Ascending aorta (tissue), 2 donors: Measurements from ENCODE around the gene SPIRE2. TPM values are rescaled to one million over a fixed set of nuclear protein-coding genes. Genes with fewer than 3 reads are reported as not detected.

ENCODE experiments used
- DNase-seq, 2 donors: peaks; one replicate each; pipeline ENCODE4 v3.0.0-alpha.2; 2019; ENCODE audit warnings: low spot score in 2 of 2
- H3K27ac ChIP-seq, 2 donors: fragments of 200-600 bp; sonication (generic); one replicate each; pipeline ENCODE4 v1.5.1; 2016 to 2017; ENCODE audit warnings: mild to moderate bottlenecking in 1 of 2
- H3K27me3 ChIP-seq: fragments of 200-600 bp; sonication (generic); one replicate; pipeline ENCODE4 v1.5.1; 2017
- H3K36me3 ChIP-seq, 2 donors: fragments of 200-600 bp; sonication (generic); one replicate each; pipeline ENCODE4 v1.5.1; 2016
- H3K4me1 ChIP-seq, 2 donors: fragments of 200-600 bp; sonication (generic); one replicate each; pipeline ENCODE4 v1.5.1; 2016 to 2017; ENCODE audit warnings: mild to moderate bottlenecking in 1 of 2
- H3K4me3 ChIP-seq, 2 donors: fragments of 200-600 bp; sonication (generic); one replicate each; pipeline ENCODE4 v1.5.1; 2016 to 2017; ENCODE audit warnings: mild to moderate bottlenecking in 1 of 2
- H3K9me3 ChIP-seq, 2 donors: fragments of 200-600 bp; sonication (generic); one replicate each; pipeline ENCODE4 v1.5.1; 2016
- intact Hi-C: fragments of 100-400 bp; cut with DNase I; formaldehyde crosslinking; loops from one replicate; pipeline ENCODE4 v1.15.1; 2023
- total RNA-seq: library from RNA; depleted of rRNA; stranded (reverse); fragments of >200 nt; gene quantifications from one replicate; pipeline ENCODE4 v1.1.0, GENCODE V29; 2016
- TF ChIP-seq, protein P1 (sequence below), 3 experiments: fragments of 200-600 bp in 2 of 3; fragments of 450-650 bp in 1 of 3; sonication (generic) in 2 of 3; IDR thresholded peaks; one replicate each; pipeline ENCODE4 v1.5.1; 2016 to 2019; ENCODE audit warnings: antibody characterized with exemption in 3 of 3, mild to moderate bottlenecking in 1 of 3, moderate library complexity in 1 of 3

SPIRE2 gene
- total RNA-seq, 1 donor from 2014 or later = not detected

DNA sequence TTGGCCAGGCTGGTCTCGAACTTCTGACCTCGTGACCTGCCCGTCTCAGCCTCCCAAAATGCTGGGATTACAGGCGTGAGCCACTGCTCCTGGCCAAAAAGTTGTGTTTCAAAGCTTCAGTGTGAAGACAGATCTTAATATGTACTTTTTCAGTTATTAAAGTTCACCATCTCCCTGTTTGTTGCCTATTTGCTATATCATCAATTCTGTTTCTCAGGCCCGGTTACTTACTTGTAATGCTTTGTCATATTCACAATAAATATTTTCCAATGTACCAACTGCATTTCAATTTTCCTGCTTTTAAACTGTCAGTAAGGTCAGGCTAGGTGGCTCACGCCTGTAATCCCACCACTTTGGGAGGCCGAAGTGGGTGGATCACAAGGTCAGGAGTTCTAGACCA is 34.3 kb upstream of the SPIRE2 start:
- H3K9me3 ChIP-seq = no peaks in the 10 kb centered on the region
- TF ChIP-seq, protein P1, sequence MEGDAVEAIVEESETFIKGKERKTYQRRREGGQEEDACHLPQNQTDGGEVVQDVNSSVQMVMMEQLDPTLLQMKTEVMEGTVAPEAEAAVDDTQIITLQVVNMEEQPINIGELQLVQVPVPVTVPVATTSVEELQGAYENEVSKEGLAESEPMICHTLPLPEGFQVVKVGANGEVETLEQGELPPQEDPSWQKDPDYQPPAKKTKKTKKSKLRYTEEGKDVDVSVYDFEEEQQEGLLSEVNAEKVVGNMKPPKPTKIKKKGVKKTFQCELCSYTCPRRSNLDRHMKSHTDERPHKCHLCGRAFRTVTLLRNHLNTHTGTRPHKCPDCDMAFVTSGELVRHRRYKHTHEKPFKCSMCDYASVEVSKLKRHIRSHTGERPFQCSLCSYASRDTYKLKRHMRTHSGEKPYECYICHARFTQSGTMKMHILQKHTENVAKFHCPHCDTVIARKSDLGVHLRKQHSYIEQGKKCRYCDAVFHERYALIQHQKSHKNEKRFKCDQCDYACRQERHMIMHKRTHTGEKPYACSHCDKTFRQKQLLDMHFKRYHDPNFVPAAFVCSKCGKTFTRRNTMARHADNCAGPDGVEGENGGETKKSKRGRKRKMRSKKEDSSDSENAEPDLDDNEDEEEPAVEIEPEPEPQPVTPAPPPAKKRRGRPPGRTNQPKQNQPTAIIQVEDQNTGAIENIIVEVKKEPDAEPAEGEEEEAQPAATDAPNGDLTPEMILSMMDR (IDR thresholded peaks at IDR 0.05) = no peak
- no peak overlapping the region for H3K4me3 ChIP-seq
- no peak for DNase-seq
- intact Hi-C loops = loop anchor here (1.0 kb wide), 1 partner anchor 88 kb away; no protein-coding TSS in a partner anchor
- H3K36me3 ChIP-seq = no peaks in the 10 kb centered on the region
- no peak overlapping the region for H3K27ac ChIP-seq
- H3K4me1 ChIP-seq = no peaks in the 10 kb centered on the region
- no peaks in the 10 kb centered on the region for H3K27me3 ChIP-seq

DNA sequence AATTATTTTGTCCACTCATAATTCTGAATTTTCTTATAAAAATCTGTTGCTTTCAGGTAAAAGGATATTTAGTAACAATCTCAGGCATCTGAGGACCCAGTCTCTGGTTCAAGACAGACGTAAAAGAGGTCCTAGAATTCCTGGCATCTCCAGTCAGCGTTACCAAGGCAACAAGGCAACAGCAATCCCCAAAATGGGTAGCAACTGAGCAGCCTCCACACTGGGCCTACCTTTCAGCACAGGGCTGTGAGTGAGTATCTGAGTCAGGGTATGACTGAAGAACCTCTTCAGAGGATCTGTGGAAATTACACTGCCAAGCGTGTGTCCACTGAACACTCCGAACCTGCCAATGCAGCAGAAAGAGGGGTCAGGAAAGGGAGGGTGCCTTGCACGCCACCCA is 32.6 kb upstream of the SPIRE2 start:
- no peaks in the 10 kb centered on the region for H3K36me3 ChIP-seq
- no peak overlapping the region for H3K27ac ChIP-seq
- no peak for DNase-seq
- no peaks in the 10 kb centered on the region for H3K27me3 ChIP-seq
- H3K4me3 ChIP-seq = no peak overlapping the region
- no peaks in the 10 kb centered on the region for H3K4me1 ChIP-seq
- intact Hi-C loops = no loop called here
- TF ChIP-seq, protein P1 (IDR thresholded peaks at IDR 0.05) = no peak
- H3K9me3 ChIP-seq = no peaks in the 10 kb centered on the region

DNA sequence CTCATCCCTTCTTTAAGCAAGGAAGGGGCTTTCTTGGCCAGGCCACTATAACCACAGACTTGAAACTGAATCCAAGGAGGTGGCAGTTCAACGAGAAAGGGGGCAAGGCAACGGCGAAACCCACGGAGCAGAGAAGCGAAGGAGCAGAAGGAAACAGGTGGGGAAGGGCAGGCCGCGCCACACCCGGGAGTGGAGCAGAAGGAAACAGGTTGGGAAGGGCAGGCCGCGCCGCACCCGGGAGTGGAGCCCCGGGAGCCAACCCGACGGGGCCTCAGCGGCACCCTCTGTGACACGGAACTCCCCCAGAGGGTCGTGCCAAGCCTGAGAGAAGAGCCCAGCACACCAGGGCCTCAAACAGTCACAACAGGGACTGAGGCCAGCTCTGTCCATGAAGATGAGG is 32.2 kb upstream of the SPIRE2 start:
- intact Hi-C loops = no loop called here
- Histone ChIP-seq H3K27me3 (no peaks in the 10 kb centered on the region), H3K36me3 (no peaks in the 10 kb centered on the region), H3K9me3 (no peaks in the 10 kb centered on the region), H3K4me1 (no peaks in the 10 kb centered on the region), H3K4me3 (no peak overlapping the region), H3K27ac (no peak overlapping the region)
- TF ChIP-seq, protein P1 (IDR thresholded peaks at IDR 0.05) = no peak
- no peak for DNase-seq

DNA sequence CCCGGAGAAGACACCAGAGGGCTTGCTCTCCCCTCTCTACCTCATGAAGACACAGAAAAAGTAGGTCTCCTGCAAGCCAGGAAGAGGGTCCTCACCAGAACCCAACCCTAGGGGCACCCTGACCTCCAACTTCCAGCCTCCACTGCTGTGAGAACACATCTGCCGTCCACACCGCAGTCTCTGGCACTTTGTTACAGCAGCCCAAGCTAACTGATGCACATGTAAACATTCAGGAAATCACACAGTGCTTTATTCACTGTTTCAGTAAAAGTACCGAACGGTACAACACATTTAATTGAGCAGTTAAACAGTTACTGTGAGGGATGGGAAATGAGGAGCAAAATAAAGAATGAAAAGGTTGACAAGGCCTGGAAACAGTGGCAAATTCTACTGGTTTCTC is 30.1 kb upstream of the SPIRE2 start:
- no peaks in the 10 kb centered on the region for H3K4me1 ChIP-seq
- no peaks in the 10 kb centered on the region for H3K36me3 ChIP-seq
- no peaks in the 10 kb centered on the region for H3K27me3 ChIP-seq
- TF ChIP-seq, protein P1 (IDR thresholded peaks at IDR 0.05) = no peak
- intact Hi-C loops = no loop called here
- no peak overlapping the region for H3K4me3 ChIP-seq
- H3K27ac ChIP-seq = no peak overlapping the region
- no peak for DNase-seq
- H3K9me3 ChIP-seq = no peaks in the 10 kb centered on the region

DNA sequence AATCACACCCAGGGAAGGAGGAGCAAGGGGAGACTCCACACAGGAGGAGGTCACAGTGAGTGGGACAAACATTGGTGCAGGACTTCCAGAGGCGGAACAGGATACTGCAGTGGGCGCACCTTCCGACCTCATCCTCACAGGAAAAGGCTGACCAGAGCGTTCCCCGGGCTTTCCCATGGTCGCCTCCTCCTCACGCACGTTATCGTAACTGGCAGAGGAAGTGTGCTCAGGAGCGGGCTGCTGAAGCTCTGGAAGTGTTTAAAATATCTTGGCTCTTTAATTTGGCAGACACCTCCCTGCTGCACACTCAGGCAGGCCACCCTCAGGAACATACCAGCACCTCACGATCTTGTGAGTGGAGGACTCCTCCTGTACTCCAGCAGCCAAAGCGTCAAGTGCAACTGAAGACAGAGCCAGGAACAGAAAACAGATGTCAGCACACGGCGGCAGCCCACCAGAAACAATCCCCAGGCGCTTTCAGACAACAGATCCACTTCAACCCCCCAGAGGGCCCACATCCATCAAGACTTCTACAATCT is 29.4 kb upstream of the SPIRE2 start:
- no peak overlapping the region for H3K27ac ChIP-seq
- TF ChIP-seq, protein P1 (IDR thresholded peaks at IDR 0.05) = no peak
- DNase-seq = no peak
- H3K4me3 ChIP-seq = no peak overlapping the region
- H3K27me3 ChIP-seq = no peaks in the 10 kb centered on the region
- no peaks in the 10 kb centered on the region for H3K9me3 ChIP-seq
- intact Hi-C loops = no loop called here
- H3K36me3 ChIP-seq = no peaks in the 10 kb centered on the region
- H3K4me1 ChIP-seq = no peaks in the 10 kb centered on the region

DNA sequence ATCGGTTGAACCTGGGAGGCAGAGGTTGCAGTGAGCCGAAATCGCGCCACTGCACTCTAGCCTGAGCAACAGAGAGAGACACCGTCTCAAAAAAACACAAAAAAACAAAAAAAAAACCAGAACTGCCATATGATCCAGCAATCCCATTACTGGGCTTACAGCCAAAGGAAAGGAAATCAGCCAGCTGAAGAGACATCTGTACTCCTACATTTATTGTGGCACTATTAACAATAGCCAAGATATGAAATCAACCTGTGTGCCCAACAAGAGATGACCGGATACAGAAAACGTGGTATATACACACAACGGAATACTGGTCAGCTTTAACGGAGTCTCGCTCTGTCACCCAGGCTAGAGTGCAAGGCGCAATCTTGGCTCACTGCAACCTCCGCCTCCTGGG is 26.5 kb upstream of the SPIRE2 start:
- intact Hi-C loops = no loop called here
- Histone ChIP-seq H3K36me3 (no peaks in the 10 kb centered on the region), H3K4me1 (no peaks in the 10 kb centered on the region), H3K27ac (no peak overlapping the region), H3K4me3 (no peak overlapping the region), H3K9me3 (no peaks in the 10 kb centered on the region), H3K27me3 (no peaks in the 10 kb centered on the region)
- TF ChIP-seq, protein P1 (IDR thresholded peaks at IDR 0.05) = no peak
- DNase-seq = no peak
